OCI-LY7 (cell line): ENCODE results near the gene KCNH1.

ENCODE experiments used
- CTCF ChIP-seq: fragments of 200-600 bp; sonication (generic); conservative IDR thresholded peaks from 2 replicates; pipeline ENCODE4 v1.5.1; 2014; ENCODE audit warnings: mild to moderate bottlenecking, antibody characterized with exemption, low read length, moderate library complexity, mixed read lengths
- EZH2phosphoT487 ChIP-seq: fragments of 200-600 bp; sonication (generic); IDR thresholded peaks from 2 replicates; pipeline ENCODE4 v1.6.1; 2018; ENCODE audit warnings: low read depth, borderline replicate concordance, mild to moderate bottlenecking, mixed run types, antibody characterized with exemption, low read length, moderate library complexity, mixed read lengths

GRCh38 chr1:211082824-211083223 is 51.1 kb downstream of the KCNH1 start:
- TF ChIP-seq CTCF, result no peak
- no peak for TF ChIP-seq EZH2phosphoT487
